IgD-negative memory B cell (primary cell): ENCODE results near the gene CDKN2B. TPM values are rescaled to one million over a fixed set of nuclear protein-coding genes. Genes with fewer than 3 reads are reported as not detected.
"Not testable (repeated sequence)": the region's sequence is repeated elsewhere in the genome, so short reads cannot be mapped to it uniquely, and the experiment has no call there.

ENCODE experiments used
- H3K27ac Mint-ChIP-seq, 3 donors: one replicate each; pipeline ENCODE4 v1.8.0; 2020 to 2022; ENCODE audit warnings: mild to moderate bottlenecking in 3 of 3, mixed read lengths in 3 of 3, moderate library complexity in 1 of 3
- H3K27me3 Mint-ChIP-seq: one replicate; pipeline ENCODE4 v1.8.0; 2021; ENCODE audit warnings: mixed read lengths
- H3K36me3 Mint-ChIP-seq: one replicate; pipeline ENCODE4 v1.8.0; 2020; ENCODE audit warnings: mild to moderate bottlenecking, mixed read lengths
- H3K4me1 Mint-ChIP-seq, 3 donors: one replicate each; pipeline ENCODE4 v1.8.0; 2020 to 2022; ENCODE audit warnings: mixed read lengths in 3 of 3, mild to moderate bottlenecking in 1 of 3
- H3K4me3 Mint-ChIP-seq, 4 donors: one replicate each; pipeline ENCODE4 v1.8.0; 2020 to 2022; ENCODE audit warnings: mild to moderate bottlenecking in 4 of 4, mixed read lengths in 4 of 4, moderate library complexity in 3 of 4
- H3K9me3 Mint-ChIP-seq, 3 donors: one replicate each; pipeline ENCODE4 v1.8.0; 2020 to 2021; ENCODE audit warnings: mixed read lengths in 3 of 3, mild to moderate bottlenecking in 1 of 3
- polyA plus RNA-seq: library from polyadenylated mRNA; unstranded; fragments of 300-500 nt; fragmentation: Illumina TruSeq; gene quantifications from one replicate; pipeline ENCODE4 v1.2.3, GENCODE V29; 2021

The CDKN2B gene
- polyA plus RNA-seq, 1 donor from 2014 or later = 0.23 TPM

DNA sequence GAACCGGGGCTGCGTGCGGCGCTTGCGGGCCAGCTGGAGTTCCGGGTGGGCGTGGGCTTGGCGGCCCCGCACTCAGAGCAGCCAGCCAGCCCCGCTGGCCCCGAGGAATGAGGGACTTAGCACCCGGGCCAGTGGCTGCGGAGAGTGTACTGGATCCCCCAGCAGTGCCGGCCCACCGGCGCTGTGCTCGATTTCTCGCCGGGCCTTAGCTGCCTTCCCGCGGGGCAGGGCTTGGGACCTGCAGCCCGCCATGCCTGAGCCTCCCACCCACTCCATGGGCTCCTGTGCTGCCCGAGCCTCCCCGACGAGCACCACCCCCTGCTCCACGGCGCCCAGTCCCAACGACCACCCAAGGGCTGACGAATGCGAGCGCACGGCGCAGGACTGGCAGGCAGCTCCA lies 49.8 kb downstream of the CDKN2B start:
- H3K27me3 Mint-ChIP-seq = peaks cover 24% of the 10 kb centered on the region

DNA sequence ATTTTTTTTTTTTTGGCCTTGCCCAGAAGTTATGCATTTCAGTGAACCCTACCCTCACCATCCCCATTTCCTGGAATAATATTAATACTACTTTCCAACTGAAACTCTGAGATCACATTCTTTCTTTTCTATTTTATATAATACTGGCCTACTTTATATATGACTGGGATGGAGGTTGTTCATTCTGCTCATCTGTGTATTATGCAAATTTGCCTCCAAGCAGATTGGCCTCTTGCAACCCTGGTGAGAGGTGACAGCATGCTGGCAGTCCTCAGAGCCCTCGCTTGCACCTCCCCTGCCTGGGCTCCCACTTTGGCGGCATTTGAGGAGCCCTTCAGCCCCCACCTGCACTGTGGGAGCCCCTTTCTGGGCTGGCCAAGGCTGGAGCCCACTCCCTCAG lies 50.3 kb downstream of the CDKN2B start:
- Mint-ChIP-seq H3K36me3 (no peaks in the 10 kb centered on the region), H3K27ac (no peak overlapping the region), H3K4me3 (no peak overlapping the region), H3K27me3 (peaks cover 22% of the 10 kb centered on the region), H3K9me3 (peaks cover 0 to 9% (median 6%) of the 10 kb centered on the region in 3 donors), H3K4me1 (peaks cover 0 to 3% (median 0%) of the 10 kb centered on the region in 3 donors)

More for the DNA sequence above, 49.8 kb downstream of the CDKN2B start:
- H3K4me3 Mint-ChIP-seq, H3K9me3 Mint-ChIP-seq, H3K27ac Mint-ChIP-seq, H3K36me3 Mint-ChIP-seq, H3K4me1 Mint-ChIP-seq: not testable (repeated sequence)

Other genes starting within 250 kb of the CDKN2B start
- 19.3 TPM for gene MTAP, start 206.7 kb downstream of the CDKN2B start, polyA plus RNA-seq
- 13.9 TPM for gene CDKN2A, start 14.9 kb downstream of the CDKN2B start, polyA plus RNA-seq
- not detected for gene CDKN2B-AS1, start 14.5 kb downstream of the CDKN2B start, polyA plus RNA-seq